Vagina (tissue), 2 donors: Measurements from ENCODE around the gene BEAN1.

Experiments
- CTCF ChIP-seq, 3 experiments: fragments of 450-650 bp in 2 of 3; fragments of 200-600 bp in 1 of 3; sonication (generic) in 1 of 3; IDR thresholded peaks; one replicate each; pipeline ENCODE4 v1.5.1; 2017 to 2019; ENCODE audit warnings: antibody characterized with exemption in 3 of 3, mild to moderate bottlenecking in 2 of 3, moderate library complexity in 2 of 3
- POLR2A ChIP-seq, 2 donors: fragments of 450-650 bp; IDR thresholded peaks; one replicate each; pipeline ENCODE4 v1.6.1; 2017; ENCODE audit warnings: antibody characterized with exemption in 2 of 2, mild to moderate bottlenecking in 2 of 2, moderate library complexity in 2 of 2

- TF ChIP-seq CTCF (IDR thresholded peaks at IDR 0.05) (no peak), POLR2A (IDR thresholded peaks at IDR 0.05) (no peak)
These were observed 18.7 kb upstream of the BEAN1 start for GRCh38 chr16:66408163-66409048.
